ENCODE results near the gene ADARB1.

DNA sequence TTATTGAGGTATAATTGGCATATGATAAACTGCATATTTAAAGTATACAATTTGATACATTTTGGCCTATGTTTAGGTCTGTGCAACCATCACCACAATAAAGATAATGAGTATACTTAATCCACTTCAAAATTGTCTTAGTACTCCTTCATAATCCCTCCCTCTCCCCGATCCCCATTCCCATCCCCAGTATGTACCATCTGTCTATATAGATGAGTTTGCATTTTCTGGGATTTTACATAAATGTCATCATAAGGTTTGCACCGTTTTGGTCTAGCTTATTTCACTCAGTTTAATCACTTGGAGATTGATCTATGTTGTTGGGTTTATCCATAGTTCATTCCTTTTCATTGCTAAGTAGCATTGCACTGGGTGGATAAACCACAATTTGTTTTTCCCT is 139.0 kb downstream of the ADARB1 start:
- TF ChIP-seq, protein P1, sequence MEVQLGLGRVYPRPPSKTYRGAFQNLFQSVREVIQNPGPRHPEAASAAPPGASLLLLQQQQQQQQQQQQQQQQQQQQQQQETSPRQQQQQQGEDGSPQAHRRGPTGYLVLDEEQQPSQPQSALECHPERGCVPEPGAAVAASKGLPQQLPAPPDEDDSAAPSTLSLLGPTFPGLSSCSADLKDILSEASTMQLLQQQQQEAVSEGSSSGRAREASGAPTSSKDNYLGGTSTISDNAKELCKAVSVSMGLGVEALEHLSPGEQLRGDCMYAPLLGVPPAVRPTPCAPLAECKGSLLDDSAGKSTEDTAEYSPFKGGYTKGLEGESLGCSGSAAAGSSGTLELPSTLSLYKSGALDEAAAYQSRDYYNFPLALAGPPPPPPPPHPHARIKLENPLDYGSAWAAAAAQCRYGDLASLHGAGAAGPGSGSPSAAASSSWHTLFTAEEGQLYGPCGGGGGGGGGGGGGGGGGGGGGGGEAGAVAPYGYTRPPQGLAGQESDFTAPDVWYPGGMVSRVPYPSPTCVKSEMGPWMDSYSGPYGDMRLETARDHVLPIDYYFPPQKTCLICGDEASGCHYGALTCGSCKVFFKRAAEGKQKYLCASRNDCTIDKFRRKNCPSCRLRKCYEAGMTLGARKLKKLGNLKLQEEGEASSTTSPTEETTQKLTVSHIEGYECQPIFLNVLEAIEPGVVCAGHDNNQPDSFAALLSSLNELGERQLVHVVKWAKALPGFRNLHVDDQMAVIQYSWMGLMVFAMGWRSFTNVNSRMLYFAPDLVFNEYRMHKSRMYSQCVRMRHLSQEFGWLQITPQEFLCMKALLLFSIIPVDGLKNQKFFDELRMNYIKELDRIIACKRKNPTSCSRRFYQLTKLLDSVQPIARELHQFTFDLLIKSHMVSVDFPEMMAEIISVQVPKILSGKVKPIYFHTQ (CRISPR knock-in tag; IDR thresholded peaks at IDR 0.05), result no peak
- TF ChIP-seq, protein P2, sequence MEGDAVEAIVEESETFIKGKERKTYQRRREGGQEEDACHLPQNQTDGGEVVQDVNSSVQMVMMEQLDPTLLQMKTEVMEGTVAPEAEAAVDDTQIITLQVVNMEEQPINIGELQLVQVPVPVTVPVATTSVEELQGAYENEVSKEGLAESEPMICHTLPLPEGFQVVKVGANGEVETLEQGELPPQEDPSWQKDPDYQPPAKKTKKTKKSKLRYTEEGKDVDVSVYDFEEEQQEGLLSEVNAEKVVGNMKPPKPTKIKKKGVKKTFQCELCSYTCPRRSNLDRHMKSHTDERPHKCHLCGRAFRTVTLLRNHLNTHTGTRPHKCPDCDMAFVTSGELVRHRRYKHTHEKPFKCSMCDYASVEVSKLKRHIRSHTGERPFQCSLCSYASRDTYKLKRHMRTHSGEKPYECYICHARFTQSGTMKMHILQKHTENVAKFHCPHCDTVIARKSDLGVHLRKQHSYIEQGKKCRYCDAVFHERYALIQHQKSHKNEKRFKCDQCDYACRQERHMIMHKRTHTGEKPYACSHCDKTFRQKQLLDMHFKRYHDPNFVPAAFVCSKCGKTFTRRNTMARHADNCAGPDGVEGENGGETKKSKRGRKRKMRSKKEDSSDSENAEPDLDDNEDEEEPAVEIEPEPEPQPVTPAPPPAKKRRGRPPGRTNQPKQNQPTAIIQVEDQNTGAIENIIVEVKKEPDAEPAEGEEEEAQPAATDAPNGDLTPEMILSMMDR (IDR thresholded peaks at IDR 0.05), result no peak
- TF ChIP-seq, protein P3, sequence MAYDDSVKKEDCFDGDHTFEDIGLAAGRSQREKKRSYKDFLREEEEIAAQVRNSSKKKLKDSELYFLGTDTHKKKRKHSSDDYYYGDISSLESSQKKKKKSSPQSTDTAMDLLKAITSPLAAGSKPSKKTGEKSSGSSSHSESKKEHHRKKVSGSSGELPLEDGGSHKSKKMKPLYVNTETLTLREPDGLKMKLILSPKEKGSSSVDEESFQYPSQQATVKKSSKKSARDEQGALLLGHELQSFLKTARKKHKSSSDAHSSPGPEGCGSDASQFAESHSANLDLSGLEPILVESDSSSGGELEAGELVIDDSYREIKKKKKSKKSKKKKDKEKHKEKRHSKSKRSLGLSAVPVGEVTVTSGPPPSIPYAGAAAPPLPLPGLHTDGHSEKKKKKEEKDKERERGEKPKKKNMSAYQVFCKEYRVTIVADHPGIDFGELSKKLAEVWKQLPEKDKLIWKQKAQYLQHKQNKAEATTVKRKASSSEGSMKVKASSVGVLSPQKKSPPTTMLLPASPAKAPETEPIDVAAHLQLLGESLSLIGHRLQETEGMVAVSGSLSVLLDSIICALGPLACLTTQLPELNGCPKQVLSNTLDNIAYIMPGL (CRISPR knock-in tag; IDR thresholded peaks at IDR 0.05), result no peak
- no peak for TF ChIP-seq NFE2L1 (CRISPR knock-in tag; IDR thresholded peaks at IDR 0.05)

Measured in WTC11 (cell line).